ENCODE results near the gene MIAT.
"Not testable (repeated sequence)": the region's sequence is repeated elsewhere in the genome, so short reads cannot be mapped to it uniquely, and the experiment has no call there.

MIAT gene

DNA sequence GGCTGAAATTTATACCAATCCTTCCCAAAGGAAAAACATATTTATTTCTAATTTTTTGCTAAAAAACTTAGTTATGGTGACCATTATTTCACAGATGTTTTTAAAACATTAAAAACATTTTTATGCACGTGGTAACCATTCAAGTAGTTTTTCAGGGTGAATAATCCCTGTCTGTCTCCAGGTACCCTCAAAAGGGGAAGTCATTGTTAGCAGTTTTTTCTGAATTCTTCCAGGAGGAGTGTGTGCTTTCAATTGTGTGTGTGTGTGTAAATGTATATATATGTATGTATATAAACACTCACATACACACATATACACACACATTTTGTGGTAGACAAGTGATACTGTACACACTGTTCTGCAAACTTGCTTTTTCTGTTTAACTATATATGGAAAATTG, 43.9 kb downstream of the MIAT start:
- no peak for DNase-seq

DNA sequence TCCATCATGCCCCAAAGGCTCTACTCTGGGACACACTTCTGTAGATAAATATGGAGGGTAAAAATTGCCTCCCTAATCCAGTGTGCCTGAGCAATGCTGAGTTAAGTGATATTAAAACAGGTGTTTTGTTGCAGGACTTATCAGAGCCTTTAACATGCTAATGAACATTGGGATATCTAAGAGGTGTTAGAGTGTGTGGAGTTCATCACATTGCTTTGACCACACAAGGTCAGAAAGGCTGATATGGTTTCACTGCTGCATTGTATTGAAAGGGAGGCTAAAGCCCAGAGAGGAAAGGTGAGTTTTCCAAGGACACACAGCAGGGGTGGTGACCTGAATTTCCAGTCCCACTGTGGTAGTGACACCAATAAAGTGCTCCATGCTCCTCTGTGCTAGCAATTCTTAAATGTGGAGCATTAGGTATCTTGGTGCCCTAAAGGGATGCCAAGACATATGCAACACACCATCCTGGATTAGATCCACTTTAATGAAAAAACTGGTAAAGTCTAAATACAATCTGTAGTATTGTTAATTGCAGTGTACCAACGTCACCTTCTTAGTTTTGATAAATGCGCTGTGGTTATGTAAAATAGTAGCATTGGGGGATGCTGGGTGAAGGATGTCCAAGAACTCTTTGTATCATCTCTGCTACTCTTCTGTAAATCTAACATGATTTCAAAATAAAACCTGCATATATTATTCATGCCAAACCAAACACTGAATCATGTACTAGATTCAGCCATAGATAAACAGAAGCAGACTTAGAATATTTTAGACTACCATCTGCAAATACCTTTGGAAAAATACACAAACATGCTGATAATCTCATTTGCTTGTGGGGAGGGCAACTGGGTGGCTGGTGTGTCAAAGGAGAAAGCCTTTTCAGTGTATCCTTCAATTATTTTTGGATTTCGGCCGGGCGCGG, 45.8 kb downstream of the MIAT start:
- no peak for DNase-seq

DNA sequence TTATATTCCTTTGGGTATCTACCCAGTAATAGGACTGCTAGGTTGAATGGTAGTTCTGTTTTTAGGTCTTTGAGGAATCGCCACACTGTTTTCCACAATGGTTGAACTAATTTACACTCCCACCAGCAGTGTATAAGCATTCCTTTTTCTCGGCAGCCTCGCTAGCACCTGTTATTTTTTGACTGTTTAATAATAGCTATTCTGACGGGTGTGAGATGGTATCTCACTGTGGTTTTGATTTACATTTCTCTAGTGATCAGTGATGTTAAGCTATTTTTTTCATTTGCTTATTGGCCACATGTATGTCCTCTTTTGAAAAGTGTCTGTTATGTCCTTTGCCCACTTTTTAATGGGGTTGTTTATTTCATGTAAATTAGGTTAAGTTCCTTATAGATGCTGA, 48.0 kb downstream of the MIAT start:
- not testable (repeated sequence) for DNase-seq

DNA sequence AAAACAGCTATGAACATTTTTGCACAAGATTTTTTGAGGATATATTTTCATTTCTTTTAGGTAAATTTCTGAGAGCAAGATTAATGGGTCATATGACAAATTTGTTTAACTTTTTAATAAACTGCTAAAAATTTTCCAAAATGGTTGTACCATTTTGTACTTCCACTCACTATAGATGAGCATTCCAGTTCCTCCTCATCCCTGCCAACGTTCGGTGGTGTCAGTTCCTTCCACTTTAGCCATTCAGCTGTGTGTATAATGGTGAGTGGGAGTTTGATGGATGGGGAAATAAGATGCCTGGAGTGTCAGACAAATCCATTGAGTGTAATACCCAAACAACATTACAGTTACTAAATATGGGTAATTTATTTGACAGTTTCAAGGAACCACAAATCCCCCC, 49.7 kb downstream of the MIAT start:
- DNase-seq: no peak

DNA sequence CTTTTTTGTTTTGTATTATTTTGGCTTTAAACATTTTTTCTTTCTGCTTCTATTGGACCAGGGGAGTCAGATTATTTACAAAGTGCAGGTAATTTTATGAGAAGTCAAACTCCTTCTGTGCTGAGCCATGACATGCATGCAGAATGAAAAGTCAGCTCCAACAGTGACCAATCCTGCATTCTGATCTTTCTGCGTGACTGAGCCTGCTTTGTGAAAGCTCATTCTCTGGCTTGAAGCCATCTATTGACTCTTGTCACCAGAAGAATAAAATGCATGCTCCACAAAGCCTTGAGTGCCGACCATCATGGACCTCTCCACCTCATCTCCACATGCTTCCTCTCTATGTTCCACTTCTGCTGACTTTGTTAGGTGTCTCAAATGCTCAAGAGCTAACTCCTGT, 50.2 kb downstream of the MIAT start:
- DNase-seq: no peak

DNA sequence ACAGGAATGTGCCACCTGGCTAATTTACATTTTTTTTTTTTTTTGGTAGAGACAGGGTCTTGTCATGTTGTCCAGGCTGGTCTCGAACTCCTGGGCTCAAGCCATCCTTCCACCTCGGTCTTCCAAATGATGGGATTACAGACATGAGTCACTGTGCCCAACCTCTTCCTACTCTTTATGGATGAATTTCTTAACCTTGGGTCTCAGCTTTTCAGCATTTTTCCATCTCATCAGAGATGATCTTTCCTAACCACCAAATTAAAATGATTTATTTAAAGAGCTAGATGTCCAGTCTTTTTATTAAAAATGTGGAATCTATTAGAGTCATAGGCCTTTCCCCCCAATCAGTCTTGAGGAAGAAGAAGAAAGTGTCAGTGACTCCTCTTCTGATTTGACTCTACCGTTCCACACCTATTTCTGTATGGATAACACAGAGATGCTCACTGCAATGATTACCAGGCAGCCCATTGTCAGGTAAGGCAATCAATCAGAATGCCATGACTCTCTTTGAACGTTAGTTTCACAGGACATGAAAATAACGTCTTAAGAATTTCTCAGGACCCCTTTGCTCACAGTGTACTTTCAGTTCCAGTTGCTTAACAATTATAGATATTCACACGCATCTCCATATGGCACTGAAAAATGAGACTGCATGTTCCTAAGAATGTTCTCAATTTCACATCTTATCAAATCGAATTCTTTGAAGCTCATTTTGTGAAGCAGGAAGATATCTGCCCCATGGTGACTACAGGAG, 51.0 kb downstream of the MIAT start:
- DNase-seq: no peak

DNA sequence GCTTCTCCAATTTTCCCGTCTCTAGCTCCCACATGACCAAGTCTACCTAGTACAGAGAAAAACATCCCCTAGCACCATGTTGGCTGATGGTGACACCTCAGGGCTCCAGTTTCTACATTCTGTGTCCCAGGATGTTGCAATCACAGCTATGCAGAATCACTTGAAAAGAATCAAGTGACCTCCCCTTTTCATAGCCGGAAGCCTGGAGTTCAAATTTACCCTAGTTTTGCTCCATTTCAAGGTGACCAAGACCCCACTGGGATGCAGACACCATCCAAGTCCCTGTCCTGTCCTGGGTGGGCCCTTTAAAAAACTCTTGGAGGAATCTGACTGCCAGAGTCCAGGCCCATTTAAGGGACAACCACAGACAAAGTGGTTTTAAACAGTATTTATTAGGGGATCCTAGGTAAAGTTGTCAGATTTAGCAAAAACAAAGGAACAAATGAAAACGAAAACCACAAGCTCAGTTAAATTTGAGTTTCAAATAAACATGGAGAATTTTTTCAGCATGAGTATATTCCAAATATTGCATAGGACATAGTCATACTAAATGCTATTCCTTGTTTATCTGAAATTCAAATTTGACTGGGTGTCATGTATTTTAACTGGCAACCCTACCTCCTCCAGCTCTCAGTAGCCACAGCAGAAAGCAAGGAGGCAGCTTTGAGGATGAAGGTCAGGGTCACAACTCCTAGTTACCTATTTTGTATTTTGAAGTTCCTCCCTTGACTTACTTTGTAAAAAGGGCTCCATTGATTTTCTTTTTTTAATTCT, 52.4 kb downstream of the MIAT start:
- DNase-seq: no peak

DNA sequence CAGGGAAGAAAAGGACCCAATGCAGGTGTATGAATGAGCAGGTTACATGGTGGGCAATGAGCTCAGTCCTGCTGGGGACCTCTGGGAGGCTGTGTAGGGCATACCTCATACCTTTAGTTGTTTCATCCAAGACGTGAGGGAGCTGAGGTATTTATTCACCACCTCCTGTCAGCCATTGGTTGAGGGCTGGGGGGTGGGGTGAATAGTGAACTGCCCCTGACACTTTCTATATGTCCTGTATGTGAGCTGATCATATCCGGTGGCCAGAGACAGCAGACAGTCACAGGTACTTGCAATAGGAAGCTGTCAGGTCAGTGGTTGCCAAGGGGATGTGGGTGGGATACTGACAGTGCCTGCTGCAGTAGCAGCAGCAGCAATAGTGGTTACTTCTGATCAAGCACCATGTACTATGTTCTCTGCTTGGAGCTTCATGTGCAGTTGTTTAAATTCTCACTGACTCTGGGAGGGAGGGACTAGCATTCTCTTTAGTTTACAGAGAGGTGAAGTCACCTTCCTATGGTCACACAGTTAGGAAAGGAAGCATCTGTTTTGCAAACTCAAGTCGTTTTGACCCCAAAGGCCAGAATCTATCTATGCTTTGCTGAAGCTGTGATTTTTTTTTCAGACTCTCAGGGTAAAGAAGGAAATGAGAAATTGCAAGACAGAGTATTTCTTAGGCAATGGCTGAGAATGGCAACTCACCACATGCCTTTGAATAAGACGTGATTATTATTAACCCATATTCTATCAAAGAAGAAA, 54.0 kb downstream of the MIAT start:
- DNase-seq: no peak

DNA sequence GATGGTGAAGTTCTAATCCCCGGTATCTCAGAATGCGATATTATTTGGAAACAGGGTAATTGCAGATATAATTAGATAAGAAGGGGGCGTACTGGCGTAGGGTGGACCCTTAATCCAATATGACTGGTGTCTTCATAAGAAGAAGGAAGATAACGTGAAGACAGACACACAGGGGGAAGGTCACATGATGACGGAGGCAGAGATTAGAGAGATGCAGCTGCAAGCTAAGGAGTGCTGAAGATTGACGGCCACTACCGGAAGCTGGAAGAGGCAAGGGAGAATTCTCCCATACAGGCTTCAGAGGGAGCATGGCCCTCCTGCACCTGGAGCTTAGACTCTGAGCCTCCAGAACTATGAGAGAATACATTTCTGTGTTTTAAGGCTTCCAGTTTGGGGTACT, 54.8 kb downstream of the MIAT start:
- no peak for DNase-seq

DNA sequence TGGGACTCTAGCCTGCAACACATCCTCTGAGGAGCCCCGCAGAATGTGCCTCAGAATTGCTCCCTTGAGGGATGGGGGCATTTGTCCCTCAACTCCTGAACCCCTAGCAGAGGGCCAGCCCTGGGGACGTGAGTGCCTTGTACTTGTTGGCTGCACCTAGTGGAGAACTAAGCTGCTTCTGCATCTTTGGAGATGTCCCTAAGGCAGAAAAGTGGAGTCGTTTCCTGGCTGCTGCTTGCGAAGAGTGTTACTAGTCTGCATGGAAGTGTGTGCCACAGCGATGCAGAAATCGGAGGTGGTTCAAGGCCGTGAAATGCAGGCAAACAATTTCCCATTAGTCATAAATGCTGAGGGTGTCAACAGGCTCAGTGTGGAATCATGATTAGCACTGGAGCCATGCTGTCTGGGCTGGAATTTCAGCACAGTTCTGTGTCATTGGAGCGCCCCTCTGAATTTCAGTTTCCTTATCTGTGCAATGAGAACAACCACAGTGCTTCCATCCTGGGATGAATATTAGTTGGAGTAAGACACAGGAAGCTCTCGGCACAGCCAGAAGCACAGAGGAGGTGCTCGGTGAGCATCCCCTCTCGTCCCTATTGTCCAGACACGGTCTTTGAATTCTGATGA, 56.5 kb downstream of the MIAT start:
- no peak for DNase-seq

DNA sequence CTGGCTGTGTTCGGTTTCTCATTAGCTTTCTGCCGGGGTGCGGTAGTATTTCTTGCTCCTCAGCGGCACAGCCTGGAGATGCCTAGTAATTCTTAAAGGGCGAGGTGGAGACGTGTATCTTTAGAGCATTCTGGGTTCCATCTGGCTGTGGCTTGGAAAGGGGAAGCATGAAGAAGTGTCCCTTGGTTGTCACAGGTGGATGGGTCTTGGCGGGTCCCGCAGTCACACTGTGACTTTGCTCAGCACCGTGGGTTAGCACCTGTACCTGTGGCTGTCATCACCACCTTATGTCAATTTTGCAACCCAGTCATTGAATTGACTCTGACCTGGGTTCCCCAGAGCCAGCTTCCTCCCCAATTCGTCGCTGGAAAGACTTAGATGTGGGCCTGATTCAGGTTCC, 57.6 kb downstream of the MIAT start:
- DNase-seq: no peak

DNA sequence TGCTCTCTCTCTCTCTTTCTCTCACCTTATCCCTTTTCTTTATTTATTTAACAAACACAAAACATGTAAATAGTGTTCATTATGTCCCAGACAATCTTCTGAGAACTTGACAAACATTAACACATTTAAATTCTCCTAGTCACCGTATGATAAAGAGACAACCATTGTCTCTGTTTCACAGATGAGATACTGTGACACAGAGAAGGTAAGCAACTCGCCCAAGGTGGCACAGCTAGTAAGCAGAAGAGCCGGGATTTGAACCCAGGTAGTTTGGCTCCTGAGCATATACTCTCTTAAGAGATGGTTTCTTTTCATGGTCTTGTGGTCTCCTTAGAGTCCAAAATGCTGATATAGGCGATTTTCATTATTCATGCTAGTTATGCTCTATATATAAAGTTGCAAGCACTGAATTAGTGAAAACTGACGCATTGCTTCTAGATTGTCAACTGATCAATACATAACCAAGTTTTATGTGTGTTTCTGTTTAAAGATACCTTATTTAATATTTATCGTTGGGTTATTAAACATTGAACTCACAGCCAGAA, 58.1 kb downstream of the MIAT start:
- DNase-seq: no peak

DNA sequence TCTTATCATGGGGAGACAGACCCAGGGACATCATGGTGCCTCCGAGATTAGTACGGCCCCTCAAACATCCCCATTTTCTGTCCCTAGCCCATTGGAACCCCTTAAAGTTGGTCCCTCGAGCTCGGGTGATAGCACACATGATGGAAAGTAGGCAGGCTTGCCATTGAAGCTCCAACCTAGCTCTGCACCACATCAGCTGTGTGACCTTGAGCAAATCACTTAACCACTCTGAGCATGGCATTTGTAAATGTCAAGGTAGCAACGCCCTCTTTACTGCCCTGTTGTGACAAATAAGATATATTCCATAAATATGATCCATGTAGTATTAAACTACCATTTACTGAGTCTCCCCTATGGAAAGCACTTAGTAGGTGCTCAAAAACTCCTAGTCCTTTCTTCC, 61.1 kb downstream of the MIAT start:
- no peak for DNase-seq

DNA sequence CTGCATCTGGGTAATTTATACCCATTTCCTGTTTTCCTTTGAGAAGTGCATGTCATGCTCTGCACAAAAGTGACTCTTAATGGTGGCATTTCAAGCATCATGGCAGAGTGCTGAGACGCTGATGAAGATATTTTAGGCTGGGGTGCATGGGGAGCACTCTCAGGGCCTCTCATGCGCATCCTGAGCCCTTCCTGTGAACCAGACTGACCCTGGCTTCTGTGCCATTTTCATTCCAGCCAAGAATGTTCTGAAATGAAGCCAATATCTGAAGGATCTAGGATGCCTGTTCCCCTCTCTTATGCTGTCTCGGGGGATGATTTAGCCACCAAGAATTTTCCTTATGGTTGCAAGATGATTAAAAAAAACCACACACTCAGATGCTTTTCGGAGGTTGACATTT, 61.5 kb downstream of the MIAT start:
- no peak for DNase-seq

DNA sequence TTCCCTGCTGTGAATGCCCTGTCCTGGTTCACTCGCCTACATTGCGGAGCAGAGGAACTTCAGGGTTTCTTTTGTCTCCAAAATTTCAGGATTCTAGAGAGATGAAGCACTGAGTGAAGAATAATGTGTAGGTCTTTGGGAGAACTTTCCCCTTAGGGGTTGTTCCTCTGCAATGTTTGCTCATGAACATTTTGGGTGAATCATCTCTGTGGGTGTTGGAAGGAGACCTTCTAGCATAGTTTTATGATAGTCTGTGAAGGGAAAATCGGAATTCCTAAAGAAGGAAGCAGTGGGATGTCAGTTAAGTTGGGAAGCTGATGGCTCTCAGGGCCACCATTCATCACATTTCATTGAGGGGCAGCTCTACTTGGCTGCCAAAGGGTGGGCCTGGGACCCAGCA, 64.8 kb downstream of the MIAT start:
- no peak for DNase-seq

DNA sequence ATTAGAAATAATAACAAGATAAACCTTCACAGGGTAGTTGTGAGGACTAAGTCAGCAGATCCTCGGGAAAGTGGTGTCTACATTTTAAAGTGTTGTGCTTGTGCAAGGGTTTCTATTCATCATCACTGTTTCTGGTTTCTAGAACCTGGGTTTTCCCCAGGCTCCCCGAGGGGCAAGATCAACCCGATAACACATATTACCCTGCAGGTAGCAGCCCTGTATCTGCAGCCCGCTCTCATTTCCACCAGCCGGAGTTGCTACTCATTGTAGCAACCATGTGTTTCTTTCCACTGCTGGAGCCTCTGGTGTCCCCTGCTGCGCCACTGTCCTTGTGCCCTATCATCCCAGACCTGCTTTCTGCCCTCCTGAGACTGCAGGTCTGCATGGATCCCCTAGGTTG, 67.0 kb downstream of the MIAT start:
- no peak for DNase-seq

DNA sequence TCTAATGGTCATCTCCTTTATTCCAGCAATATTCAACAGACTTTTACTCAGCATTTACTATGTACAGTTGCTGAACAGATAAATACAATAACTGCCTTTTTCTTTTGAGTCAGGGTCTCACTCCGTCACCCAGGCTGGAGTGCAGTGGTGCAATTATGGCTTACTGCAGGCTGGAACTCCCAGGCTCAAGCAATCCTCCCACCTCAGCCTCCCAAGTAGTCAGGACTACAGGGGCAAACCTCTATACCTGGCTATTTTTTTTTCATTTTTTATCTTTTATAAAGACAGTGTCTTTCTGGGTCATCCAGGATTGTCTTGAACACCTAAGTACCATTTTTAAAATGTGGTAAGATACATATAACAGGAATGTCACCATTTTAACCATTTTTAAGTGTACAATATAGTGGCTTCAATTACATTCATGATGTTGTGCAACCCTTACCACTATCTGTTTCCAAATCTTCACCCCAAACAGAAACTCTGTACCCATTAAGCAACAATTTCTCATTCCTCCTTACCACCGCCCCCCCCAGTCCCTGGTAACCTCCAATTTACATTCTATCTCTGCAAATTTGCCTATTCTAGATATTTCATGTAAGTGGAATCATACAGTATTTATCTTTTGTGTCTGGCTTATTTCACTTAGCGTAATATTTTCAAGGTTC, 67.8 kb downstream of the MIAT start:
- DNase-seq: no peak
